Adipocyte (in vitro differentiated cells): ENCODE measurements around the gene MYT1.

Experiments
- DNase-seq: peaks from one replicate; pipeline ENCODE4 v3.0.0-alpha.2; 2015; ENCODE audit warnings: low read depth
- H3K27me3 ChIP-seq: replicated peaks from 2 replicates; pipeline ENCODE4 v1.7.0; 2013; ENCODE audit warnings: mild to moderate bottlenecking, low read length, moderate library complexity; ENCODE audit not compliant: control insufficient read depth, insufficient read depth
- H3K36me3 ChIP-seq: 2 replicates; pipeline ENCODE4 v1.7.0; 2013; ENCODE audit warnings: low read length, mild to moderate bottlenecking, moderate library complexity; ENCODE audit not compliant: control insufficient read depth, insufficient read depth, severe bottlenecking
- H3K4me1 ChIP-seq: 2 replicates; pipeline ENCODE4 v1.7.0; 2013; ENCODE audit warnings: mild to moderate bottlenecking, low read length, moderate library complexity; ENCODE audit not compliant: control insufficient read depth, insufficient read depth
- H3K4me3 ChIP-seq: 2 replicates; pipeline ENCODE4 v1.7.0; 2013; ENCODE audit warnings: mild to moderate bottlenecking, low read length, moderate library complexity
- H3K9ac ChIP-seq: 2 replicates; pipeline ENCODE4 v1.7.0; 2013; ENCODE audit warnings: mild to moderate bottlenecking, low read length, moderate library complexity
- H3K9me3 ChIP-seq: 2 replicates; pipeline ENCODE4 v1.7.0; 2013; ENCODE audit warnings: mild to moderate bottlenecking, low read length, moderate library complexity; ENCODE audit not compliant: control insufficient read depth

The MYT1 gene

DNA sequence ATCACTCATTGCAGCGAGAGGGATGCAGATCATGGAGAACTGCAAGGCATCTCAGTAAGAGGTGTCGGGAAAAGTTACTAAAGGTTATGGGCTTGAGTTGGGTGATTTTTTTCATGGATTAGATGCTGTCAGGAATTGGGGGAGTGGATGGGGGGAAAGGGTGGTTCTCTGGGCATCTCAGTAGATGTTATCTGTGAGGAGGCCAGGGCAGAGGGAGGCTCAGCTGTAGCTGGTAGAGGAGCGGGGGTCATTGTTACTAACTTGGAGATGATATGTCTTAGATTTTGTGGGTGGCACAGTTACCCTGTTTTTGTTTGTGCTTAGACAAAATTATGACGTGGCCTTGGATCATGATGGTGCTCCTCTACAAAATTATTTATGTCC, 88.7 kb downstream of the MYT1 start:
- Histone ChIP-seq H3K9ac (no peak overlapping the region), H3K4me3 (no peak overlapping the region), H3K9me3 (no peaks in the 10 kb centered on the region)

GRCh38 chr20:64253443-64253842, 89.2 kb downstream of the MYT1 start:
- peaks cover 15% of the 10 kb centered on the region for H3K4me1 ChIP-seq
- H3K9ac ChIP-seq, result no peak overlapping the region
- peaks cover 29% of the 10 kb centered on the region for H3K27me3 ChIP-seq
- no peaks in the 10 kb centered on the region for H3K9me3 ChIP-seq
- no peak overlapping the region for H3K4me3 ChIP-seq
- H3K36me3 ChIP-seq, result no peaks in the 10 kb centered on the region
- DNase-seq, result no peak

More for the DNA sequence above, 88.7 kb downstream of the MYT1 start:
- Histone ChIP-seq H3K27me3 (peaks cover 29% of the 10 kb centered on the region), H3K36me3 (no peaks in the 10 kb centered on the region), H3K4me1 (peaks cover 15% of the 10 kb centered on the region)
- no peak for DNase-seq

DNA sequence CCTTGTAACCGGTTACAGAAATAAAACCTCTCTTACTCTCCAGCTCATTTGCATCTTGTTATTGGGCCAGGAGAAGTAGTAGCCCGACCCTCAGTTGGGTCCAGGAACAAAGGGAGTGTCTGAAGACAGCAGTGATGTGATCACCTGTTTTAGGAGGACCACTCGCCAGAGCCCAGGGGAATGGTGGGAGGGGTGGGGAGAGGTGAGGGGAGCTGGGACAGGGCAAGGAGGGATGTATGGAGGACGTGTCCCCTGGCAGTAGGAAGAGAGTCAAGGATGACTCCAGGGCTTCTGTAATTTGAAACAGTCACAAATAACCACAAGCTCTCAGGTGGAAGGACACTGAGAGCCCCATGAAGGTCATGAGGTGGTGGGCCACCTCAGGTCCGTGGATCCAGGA, 89.9 kb downstream of the MYT1 start:
- Histone ChIP-seq H3K4me1 (peaks cover 15% of the 10 kb centered on the region), H3K27me3 (peaks cover 26% of the 10 kb centered on the region), H3K9ac (no peak overlapping the region), H3K9me3 (no peaks in the 10 kb centered on the region), H3K36me3 (no peaks in the 10 kb centered on the region), H3K4me3 (no peak overlapping the region)
- no peak for DNase-seq

DNA sequence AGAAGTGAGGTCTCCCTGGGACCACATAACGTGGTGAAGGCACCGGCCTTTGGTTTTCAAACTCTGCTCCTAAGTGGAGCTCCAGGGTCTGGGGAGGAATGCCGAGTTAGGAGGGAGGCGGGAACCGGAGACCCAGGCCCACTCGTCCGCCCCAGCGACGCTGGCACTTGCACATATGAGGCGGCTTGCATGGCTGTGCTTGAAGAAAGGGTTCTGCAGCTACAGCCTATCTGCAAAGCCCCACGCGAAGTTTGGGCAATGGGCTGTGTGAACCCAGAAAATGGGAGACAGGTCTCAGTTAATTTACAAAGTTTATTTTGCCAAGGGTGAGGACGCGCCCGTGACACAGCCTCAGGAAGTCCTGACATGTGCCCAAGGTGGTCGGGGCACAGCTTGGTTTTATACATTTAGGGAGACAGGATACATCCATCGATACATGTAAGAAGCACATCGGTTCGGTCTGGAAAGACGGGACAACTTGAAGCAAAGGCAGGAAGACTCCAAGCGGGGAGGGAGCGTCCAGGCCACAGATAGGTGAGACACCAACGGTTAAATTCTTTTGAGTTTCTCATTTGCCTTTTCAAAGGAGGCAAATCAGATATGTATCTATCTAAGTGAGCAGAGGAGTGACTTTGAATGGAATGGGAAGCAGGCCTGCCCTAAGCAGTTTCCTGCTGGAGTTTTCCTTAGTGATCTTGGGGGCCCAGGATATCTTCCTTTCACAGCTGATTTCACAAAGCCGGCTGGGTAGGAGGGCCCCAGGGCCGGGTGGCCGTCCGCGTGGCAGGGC, 90.5 kb downstream of the MYT1 start:
- no peak for DNase-seq
- Histone ChIP-seq H3K4me3 (peak overlapping the region; percentile 85), H3K4me1 (peaks cover 15% of the 10 kb centered on the region), H3K9me3 (no peaks in the 10 kb centered on the region), H3K27me3 (peaks cover 20% of the 10 kb centered on the region), H3K36me3 (no peaks in the 10 kb centered on the region), H3K9ac (peak overlapping the region; percentile 91)

- Histone ChIP-seq H3K9ac (peak within 1 kb of the TSS; percentile 91), H3K4me1 (peaks cover 20% of the 10 kb centered on the region), H3K9me3 (no peaks in the 10 kb centered on the region), H3K27me3 (peaks cover 12% of the 10 kb centered on the region), H3K4me3 (peak within 1 kb of the TSS; percentile 92), H3K36me3 (no peaks in the 10 kb centered on the region)
- DNase-seq, result peak; percentile 93
Observed at GRCh38 chr20:64255361-64256281, 91.4 kb downstream of the MYT1 start, which contains the start of gene PCMTD2. TSS of gene PCMTD2 (plus strand) at chr20:64255748. CDS start at chr20:64259966, 4,218 bp downstream.

DNA sequence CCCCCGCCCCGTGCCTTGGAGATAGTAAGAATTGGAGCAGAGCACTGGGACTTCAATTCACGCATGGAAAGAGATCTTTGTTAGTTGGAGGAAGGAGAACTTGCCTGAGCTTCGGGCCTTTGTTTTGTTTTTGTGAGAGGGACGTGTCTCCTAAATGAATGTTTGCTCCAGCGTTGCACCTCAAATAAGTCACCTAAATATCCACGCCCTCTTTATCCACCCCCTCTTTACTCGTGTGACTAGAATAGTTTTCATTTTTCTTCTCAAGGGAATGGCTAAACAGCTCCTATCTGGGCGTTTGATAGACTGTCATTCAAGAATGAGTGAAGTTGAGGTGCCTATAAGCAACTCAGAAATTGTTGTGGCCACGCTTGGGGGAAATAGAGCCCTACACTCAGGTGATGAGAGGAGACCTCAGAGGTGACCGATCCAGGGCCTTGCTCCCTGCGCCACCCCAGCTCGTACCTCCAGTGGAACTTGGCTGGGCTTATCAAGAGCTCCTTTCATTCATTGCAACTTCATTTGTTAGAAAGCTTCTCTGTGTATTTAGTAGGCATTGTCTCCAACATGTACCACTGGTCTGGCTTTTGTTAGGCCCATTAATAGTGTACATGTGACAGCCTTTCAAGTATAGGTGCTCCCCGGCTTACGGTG, 92.2 kb downstream of the MYT1 start:
- peaks cover 28% of the 10 kb centered on the region for H3K4me1 ChIP-seq
- no peaks in the 10 kb centered on the region for H3K9me3 ChIP-seq
- H3K9ac ChIP-seq, result peak overlapping the region; percentile 86
- peak overlapping the region; percentile 92 for H3K4me3 ChIP-seq
- H3K36me3 ChIP-seq, result no peaks in the 10 kb centered on the region
- DNase-seq, result peak; percentile 39
- H3K27me3 ChIP-seq, result peaks cover 4% of the 10 kb centered on the region

GRCh38 chr20:64257107-64257757, 93.0 kb downstream of the MYT1 start:
- Histone ChIP-seq H3K36me3 (no peaks in the 10 kb centered on the region), H3K27me3 (no peaks in the 10 kb centered on the region), H3K9ac (no peak overlapping the region), H3K4me1 (peaks cover 32% of the 10 kb centered on the region), H3K4me3 (peak overlapping the region; percentile 92), H3K9me3 (no peaks in the 10 kb centered on the region)
- no peak for DNase-seq

DNA sequence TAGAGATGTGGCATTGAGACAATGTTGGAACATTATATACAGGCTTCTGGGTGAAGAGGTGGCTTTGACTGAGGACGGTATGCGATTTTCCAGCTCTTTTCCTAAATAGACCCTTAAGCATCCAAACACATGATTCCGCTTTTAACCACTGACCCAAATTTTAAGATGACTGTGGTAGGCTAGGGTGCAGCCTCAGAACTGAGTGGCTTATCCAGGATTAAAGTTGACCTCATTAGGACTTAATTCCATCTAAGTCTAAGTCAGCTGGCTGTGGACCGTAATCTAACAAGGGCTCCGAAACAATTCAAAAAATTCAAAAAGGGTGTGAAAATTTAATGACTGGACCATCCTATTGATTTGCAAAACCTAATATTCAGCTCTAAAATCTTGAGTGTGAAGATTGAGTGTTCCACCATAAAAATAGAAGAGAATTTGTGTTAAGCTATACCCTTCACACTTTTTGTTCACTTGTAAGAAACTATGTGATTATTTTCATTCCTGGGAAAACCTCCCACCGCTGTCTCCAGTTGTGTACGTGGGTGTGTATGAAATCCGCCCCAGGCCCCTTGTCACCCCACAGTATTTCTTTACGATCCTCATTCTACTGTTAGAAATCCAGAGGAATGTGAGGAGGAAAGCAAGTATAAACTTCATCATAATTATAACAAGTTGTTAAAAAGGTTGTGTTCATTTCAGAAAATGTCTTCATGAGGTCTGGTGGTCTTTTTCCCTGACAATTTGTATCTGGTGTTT, 94.0 kb downstream of the MYT1 start:
- H3K4me3 ChIP-seq, result no peak overlapping the region
- peaks cover 3% of the 10 kb centered on the region for H3K36me3 ChIP-seq
- no peak for DNase-seq
- no peaks in the 10 kb centered on the region for H3K9me3 ChIP-seq
- H3K4me1 ChIP-seq, result peaks cover 32% of the 10 kb centered on the region
- no peak overlapping the region for H3K9ac ChIP-seq
- no peaks in the 10 kb centered on the region for H3K27me3 ChIP-seq

GRCh38 chr20:64260239-64260638, 96.0 kb downstream of the MYT1 start:
- no peaks in the 10 kb centered on the region for H3K27me3 ChIP-seq
- peaks cover 15% of the 10 kb centered on the region for H3K36me3 ChIP-seq

GRCh38 chr20:64261138-64261537, 96.9 kb downstream of the MYT1 start:
- Histone ChIP-seq H3K36me3 (peaks cover 22% of the 10 kb centered on the region), H3K9me3 (no peaks in the 10 kb centered on the region), H3K27me3 (no peaks in the 10 kb centered on the region), H3K4me1 (peaks cover 36% of the 10 kb centered on the region), H3K9ac (peak overlapping the region; percentile 71), H3K4me3 (peak overlapping the region; percentile 54)
- DNase-seq, result peak; percentile 64

More at GRCh38 chr20:64260239-64260638, 96.0 kb downstream of the MYT1 start:
- no peak for DNase-seq
- Histone ChIP-seq H3K9me3 (no peaks in the 10 kb centered on the region), H3K4me1 (peaks cover 33% of the 10 kb centered on the region), H3K4me3 (no peak overlapping the region), H3K9ac (peak overlapping the region; percentile 71)
